GM21576 (cell line): ENCODE measurements around the gene CDO1.
A peak's percentile ranks its signal among the peaks of the same experiment; 100 is the strongest.

Source experiments
- ATAC-seq: cut with Tn5 transposase; IDR thresholded peaks from one replicate; pipeline ENCODE4 v1.9.1; 2021; ENCODE audit warnings: mild to moderate bottlenecking, moderate library complexity; ENCODE audit not compliant: unreplicated experiment

Gene CDO1

DNA sequence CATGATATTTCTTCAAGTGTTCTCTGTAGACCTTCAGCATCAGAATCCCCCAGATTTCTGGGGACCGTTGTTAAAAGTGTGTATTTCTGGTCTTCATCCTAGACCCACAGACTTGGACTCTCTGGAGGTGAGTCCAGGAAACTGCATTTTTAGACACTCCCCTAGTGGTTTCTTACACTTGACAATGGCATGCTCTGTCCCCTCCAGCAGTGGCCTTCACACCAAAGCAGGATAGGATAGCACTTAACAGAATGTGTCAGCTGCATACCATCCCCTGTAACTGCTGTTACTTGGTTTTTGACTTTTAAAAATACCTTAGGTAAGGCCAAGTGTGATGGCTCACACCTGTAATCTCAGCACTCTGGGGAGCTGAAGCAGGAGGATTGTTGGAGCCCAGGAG is 20.8 kb downstream of the CDO1 start:
- no peak for ATAC-seq

DNA sequence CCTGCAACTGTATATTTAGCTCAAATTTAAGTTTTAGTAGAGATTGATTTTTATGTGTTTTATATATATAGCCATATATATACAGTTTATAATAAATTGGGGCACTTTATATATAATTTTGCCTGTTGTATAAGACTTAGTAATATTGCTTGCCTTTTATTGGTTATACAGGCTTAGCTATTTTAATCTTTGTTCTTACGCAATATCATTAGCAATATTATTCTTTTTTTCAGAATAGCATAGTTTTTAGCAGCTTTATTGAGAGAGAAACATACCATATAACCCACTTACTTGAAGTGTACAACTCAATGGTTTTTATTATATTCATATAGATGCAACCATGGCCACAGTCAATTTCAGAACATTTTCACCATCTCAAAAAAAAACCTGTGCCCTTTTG is 28.0 kb downstream of the CDO1 start:
- ATAC-seq, result no peak

DNA sequence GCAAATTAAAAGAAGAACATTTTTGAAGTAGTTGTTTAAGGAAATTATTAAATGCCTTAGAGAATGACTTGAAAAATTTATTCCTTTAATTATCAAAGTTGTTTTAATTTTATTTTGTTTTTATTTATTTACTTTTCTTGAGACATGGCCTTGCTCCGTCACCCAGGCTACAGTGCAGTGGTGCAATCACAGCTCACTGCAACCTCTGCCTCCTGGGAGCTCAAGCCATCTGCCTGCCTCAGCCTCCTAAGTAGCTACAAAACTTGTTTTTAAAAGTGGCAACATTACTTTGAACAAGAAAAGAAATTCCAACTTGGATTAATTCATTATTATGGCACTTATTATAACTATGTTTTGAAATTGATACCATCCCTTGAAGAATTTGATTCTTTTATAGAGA is 29.0 kb downstream of the CDO1 start:
- ATAC-seq, result no peak

GRCh38 chr5:115785381-115786065 is 30.9 kb downstream of the CDO1 start:
- ATAC-seq, result no peak

DNA sequence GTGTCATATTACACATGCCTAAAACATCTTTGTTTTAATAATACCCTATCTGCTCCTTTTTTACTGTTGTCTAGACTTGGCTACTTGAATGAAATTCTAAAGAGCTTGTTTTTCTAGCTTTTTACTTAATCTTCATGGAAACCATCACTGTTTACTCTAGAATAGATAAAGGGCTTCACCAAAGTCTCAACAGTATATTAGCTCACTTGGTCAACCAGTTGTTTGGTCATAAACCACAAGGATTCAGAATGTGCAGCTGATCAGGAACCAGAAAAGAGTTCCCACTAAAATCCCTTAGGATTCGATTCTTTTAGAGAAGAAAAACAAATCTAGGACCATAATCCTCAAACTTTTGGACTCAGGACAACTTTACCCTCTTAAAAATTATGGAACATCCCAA is 38.0 kb downstream of the CDO1 start:
- ATAC-seq, result no peak

DNA sequence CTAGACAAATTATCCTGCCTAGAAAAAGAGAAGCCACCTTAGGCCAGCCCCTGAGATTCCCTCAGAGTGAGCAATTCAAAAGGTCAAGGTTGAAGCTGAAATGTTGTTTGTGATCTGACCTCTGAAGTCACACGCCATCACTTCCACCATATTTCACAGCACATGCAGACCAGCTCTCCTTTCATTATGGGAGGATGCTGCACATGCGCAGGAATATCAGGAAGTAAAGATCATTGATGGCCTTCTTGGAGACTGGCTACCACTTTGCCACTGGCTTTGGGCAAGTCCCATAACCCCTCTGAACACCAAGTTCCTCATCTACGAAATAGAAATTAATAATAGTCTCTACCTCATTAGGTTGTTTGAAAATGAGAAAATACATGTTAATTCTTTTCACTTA is 39.5 kb downstream of the CDO1 start:
- no peak for ATAC-seq

- no peak for ATAC-seq
Observed at GRCh38 chr5:115775999-115776398, 40.5 kb downstream of the CDO1 start.

DNA sequence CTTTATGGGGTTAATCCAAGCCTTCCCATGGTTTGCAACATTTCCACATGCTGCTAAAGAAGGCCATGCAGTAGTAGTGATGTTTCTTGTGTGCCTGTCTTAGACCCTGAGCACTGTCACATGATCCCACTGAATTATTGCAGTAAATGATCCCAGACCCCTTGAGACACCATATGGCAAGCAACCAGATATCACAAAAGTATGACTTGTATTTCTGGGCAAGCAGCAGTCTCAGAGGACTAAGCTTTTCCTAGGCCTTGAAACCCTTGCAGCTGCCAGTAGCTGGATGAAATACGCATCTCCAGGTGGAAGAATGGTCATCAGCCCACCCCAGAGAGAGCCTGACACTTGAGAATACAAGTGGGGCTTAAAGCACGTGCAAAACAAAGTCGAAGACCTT is 41.8 kb downstream of the CDO1 start:
- ATAC-seq, result no peak

DNA sequence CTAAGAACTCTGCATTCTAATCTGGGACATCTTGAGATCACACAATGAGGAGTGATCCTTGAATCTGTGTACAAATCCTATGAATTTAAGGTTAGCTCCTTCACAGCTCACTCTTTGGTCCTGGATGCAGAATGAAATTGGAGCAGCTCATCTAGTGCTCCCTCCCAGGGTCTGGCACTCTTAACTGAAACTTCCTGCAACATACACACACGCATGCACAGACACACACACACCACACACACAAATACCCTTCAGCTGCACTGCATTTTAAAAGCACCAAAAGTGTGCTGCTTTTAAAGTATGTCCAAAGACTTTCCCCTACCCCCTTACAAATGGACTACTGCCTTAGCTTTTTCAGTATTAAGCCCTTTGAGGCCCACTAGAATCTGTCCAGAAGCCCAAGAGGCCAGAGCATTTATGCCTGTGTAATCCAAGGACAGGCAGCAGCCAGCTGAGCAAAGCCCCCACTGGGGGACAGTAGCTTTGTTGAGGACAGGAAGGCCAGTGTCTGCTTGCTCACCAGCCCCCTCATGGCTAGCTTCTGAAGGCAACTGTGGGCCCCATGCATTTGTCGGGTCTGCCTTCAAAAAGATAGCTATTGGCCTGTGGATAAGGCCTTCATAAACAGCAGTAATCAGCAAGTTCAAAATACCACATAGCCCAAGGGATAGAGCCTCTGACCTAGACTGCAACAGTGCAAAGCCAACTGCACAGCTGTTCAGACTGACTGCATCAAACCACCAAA is 43.6 kb downstream of the CDO1 start:
- ATAC-seq, result no peak

DNA sequence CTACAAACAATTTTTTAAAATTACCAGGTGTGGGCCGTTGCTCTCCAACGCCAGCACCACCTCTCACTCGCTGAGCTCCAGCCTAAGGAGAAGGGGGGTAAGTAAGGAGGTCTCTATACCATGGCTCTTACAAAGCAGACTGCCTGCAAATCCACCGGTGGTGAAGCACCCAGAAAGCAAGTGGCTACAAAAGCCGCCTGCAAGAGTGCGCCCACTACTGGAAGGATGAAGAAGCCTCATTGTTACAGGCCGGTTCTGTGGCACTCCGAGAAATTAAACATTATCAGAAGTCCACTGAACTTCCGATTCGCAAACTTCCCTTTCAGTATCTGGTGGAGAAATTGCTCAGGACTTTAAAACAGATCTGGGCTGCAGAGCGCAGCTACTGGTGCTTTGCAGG is 46.0 kb downstream of the CDO1 start:
- ATAC-seq, result no peak

GRCh38 chr5:115767424-115767823 is 49.0 kb downstream of the CDO1 start:
- ATAC-seq, result no peak

GRCh38 chr5:115766608-115767007 is 49.9 kb downstream of the CDO1 start:
- no peak for ATAC-seq

GRCh38 chr5:115758356-115758755 is 58.1 kb downstream of the CDO1 start:
- ATAC-seq, result peak; percentile 53

DNA sequence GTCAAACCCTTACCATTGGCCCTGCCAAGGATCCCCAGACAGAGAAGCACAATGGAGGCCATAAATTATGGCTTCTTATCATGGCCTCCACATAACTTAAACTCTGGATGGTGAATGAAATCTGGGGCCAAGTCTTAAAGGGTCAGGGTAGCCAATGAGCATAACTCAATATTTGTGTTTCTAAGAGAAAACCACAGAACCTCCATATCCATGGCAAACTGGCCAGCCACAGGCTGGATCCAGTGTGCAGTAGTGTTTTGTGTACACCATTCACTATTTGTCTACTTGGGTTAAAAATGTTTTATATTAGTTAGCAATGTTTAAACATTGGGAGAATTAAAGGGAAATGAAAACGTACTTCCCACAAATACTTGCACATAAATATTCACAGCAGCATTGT is 60.8 kb downstream of the CDO1 start:
- ATAC-seq, result no peak
